Sigmoid colon (tissue), 4 donors: ENCODE measurements around the gene UNG.

Experiments
- EP300 ChIP-seq, 4 donors: sonication (generic); formaldehyde crosslinking; IDR thresholded peaks; one replicate each; pipeline ENCODE4 v1.6.1; 2017; ENCODE audit warnings: antibody characterized with exemption in 4 of 4
- TF ChIP-seq, protein P1 (sequence below), 4 experiments: fragments of 450-650 bp in 3 of 4; fragments of 200-600 bp in 1 of 4; IDR thresholded peaks; one replicate each; pipeline ENCODE4 v1.5.1; 2016 to 2019; ENCODE audit warnings: antibody characterized with exemption in 4 of 4, mild to moderate bottlenecking in 3 of 4, moderate library complexity in 2 of 4

DNA sequence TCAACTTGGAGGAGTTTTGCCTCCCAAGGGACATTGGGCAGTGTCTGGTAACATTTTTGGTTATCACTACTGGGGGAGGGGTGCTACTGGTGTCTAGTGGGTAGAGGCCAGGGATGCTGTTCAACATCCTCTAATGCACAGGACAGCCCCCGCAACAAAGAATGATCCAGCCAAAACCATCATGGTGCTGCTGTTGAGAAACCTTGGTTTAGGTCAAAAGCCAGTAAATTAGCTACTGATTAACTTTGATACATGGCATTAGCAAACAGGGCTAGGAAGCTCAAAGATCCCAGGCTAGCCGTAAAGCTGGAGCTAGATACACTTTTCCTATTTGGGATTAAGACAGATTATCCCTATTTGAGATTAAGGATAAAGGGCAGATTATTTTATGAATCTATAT, 13.0 kb upstream of the UNG start:
- TF ChIP-seq, protein P1, sequence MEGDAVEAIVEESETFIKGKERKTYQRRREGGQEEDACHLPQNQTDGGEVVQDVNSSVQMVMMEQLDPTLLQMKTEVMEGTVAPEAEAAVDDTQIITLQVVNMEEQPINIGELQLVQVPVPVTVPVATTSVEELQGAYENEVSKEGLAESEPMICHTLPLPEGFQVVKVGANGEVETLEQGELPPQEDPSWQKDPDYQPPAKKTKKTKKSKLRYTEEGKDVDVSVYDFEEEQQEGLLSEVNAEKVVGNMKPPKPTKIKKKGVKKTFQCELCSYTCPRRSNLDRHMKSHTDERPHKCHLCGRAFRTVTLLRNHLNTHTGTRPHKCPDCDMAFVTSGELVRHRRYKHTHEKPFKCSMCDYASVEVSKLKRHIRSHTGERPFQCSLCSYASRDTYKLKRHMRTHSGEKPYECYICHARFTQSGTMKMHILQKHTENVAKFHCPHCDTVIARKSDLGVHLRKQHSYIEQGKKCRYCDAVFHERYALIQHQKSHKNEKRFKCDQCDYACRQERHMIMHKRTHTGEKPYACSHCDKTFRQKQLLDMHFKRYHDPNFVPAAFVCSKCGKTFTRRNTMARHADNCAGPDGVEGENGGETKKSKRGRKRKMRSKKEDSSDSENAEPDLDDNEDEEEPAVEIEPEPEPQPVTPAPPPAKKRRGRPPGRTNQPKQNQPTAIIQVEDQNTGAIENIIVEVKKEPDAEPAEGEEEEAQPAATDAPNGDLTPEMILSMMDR (IDR thresholded peaks at IDR 0.05) = no peak
- no peak for TF ChIP-seq EP300 (IDR thresholded peaks at IDR 0.05)
